GM12801 (cell line): Measurements from ENCODE around the gene HEYL.

Experiments used
- CTCF ChIP-seq: IDR thresholded peaks from one replicate; pipeline ENCODE4 v1.5.1; 2011; ENCODE audit warnings: control low read depth; ENCODE audit not compliant: insufficient read length; ENCODE audit errors: extremely low read depth

The HEYL gene

GRCh38 chr1:39640861-39641260, 1.4 kb upstream of the HEYL start:
- no peak for TF ChIP-seq CTCF

- TF ChIP-seq CTCF: no peak
These were observed 508 bp downstream of the HEYL start for GRCh38 chr1:39638965-39639304.

DNA sequence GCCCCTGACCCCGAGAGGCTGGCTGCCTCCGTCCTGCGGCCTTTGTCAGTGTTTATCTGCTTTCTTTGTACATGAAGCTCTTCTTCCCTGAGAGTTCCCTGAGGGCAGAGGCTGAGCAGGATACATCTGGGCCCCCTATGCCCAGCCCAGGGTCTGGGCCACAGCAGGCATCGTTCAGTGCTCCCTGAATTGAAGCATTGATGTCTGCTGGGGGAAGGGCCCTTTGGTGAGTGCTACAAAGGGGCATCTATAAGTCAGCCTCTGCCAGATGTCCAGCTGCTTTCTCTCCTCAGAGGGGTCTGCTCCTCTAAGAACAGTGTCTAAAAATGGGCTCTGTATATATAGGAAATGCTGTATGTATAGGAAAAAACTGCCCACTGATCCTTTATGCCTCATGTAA, 2.1 kb downstream of the HEYL start:
- no peak for TF ChIP-seq CTCF

DNA sequence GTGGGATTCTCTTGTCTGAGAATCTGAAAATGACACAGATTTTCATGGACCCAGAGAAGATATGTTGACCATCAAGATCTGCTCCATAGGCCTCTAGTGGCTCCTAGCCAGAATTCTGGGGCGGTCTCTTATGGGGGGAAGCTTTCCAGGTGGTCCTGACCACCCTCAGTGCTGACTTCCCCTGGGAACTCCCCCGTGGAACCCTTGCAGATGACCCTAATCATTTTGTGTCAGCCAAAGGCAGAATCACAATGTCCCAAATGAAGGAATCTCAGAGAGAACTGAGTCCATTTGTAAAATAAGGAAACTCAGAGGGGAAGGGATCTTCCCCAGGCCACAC, 3.6 kb downstream of the HEYL start:
- no peak for TF ChIP-seq CTCF

GRCh38 chr1:39635205-39635870, 4.1 kb downstream of the HEYL start:
- no peak for TF ChIP-seq CTCF

GRCh38 chr1:39633422-39633821, 6.0 kb downstream of the HEYL start:
- TF ChIP-seq CTCF: no peak

DNA sequence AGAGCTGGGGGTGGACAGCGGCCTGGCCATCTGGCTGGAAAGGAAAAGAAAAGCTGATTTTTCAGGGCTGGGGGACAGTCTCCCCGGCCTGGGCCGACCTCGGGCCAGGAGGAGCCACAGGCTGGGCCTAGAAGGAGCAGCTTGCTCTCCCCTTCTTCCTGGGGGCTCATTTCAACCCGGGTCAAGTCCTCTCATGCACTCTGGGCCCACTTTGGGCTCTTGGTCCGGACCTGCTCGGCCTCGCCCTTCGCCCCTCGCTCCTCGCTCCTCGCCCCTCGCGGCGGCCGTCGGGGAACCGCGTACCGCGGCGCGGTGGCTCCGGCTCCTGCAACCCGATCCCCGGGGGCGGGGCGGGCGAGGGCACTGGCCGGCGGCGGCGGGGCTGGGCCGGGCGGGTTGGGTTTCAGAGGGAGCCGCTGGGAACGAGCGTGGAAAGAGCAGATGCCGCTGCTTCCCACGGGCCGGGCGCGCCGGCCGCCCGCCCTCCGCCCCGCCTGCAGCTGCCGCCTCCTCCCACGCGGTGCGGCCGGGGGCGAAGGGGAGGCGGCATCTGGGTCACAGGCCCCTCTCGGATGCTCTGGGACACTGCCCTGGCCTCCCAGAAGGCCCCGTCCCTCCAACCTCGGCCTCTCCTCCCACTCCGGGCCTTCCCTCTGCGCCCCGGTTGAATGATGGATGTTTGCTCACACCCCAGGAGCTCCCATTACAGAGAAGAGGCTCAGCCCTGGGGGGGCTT, 6.6 kb downstream of the HEYL start:
- TF ChIP-seq CTCF: no peak
